SH-SY5Y (cell line): ENCODE results near the gene MAP3K5.

ENCODE experiments used
- GATA2 ChIP-seq: IDR thresholded peaks from 2 replicates; pipeline ENCODE4 v1.6.1; 2011; ENCODE audit warnings: mild to moderate bottlenecking, low read depth, low read length
- GATA3 ChIP-seq: IDR thresholded peaks from 2 replicates; pipeline ENCODE4 v1.6.1; 2011; ENCODE audit warnings: low read depth, mild to moderate bottlenecking, low read length, moderate library complexity

- no peak for TF ChIP-seq GATA3
- no peak for TF ChIP-seq GATA2
Measured at GRCh38 chr6:136777651-136778050, 14.6 kb downstream of the MAP3K5 start.
